Right forelimb (tissue), 1 donor: ENCODE results near the gene PRSS8.
A peak's percentile ranks its signal among the peaks of the same experiment; 100 is the strongest.

Experiments
- DNase-seq: peaks from one replicate; pipeline ENCODE4 v3.0.0-alpha.2; 2018

PRSS8 gene

DNA sequence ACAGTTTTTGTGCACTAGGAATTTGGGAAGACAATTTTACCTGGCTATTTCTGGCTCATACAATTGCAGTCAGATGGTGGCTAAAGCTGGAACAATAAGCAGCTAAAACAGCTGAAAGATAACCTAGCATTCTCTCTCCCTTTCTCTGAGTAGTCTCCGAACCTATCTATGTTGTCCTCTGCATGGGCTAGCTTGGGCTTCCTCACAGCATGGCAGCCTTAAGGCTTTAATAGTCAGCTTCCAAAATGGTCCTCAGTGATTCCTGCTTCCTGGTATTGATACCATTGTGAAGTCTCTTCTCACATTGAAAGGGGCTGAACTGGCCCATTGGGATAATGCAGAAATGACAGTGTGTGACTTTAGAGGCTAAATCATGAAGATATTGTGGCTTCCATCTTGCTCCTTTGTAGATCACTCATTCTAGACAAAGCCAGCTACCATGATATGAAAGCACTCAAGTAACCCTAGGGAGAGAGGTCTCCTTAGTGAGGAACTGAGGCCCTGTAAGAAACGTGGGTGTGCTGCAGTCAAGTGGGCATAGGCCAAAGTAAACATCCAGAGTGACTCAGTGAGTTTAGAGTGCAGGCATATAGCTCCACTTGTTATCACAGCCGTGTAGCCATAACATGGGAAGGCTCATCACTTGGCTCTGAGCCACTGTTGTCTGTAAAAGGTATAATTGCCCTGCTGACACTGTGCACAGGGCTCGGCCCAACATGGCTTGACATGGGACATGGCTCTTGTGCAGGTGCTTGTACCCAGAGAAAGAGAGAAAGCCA lies 35.5 kb downstream of the PRSS8 start:
- no peak for DNase-seq

DNA sequence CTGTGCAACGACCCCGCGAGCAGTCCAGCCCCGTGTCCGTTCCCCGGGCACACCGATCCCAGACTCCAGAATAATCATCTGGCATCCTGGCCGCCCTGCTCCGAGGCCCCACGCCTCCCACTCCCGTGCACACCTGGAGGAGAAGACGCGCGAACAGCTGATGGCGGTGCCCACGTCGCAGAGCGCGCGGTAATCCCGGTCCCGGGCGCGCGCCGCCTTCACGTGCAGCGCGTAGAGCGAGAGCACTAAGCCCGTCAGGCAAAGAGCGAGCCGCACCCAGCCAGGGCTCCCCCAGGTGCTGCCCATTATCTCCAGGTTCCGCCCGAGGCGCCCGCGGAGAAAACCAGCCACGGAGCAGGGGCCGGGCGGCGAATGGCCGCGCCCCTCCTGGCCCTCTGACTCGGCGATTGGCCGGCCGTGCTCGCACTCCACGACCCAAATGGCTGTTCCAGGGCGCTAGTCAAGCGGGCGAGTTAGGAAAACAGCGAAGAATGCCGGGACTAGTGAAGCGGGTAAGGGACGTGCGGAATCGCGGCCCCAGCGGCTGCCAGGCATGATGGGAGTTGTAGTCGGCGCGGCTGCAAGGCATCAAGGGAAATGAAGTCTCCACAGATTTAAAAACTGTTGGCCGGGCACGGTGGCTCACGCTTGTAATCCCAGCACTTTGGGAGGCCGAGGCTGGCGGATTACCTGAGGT lies 41.0 kb downstream of the PRSS8 start, which contains the start of gene VKORC1:
Gene VKORC1 (minus strand): TSS at position 374 of the 697 bp plus-strand sequence. CDS start 68 bp downstream, at position 306.
- DNase-seq: peak; percentile 93

DNA sequence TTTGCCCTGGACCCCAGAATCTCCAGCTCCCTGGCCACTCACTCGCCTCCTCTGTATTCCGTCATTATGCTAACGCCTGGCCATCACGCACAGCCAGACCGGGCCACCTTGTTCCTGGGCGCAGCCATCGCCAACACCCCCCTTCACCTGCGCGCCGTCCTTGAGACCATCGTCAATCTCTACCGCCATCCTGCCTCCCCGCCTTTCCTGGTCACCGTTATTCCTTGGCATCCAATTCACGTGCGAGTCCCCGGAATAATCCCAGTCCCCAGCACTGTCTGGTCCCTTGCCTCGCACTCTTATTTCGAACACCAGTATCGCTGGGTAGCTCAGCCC lies 41.5 kb downstream of the PRSS8 start:
- peak; percentile 50 for DNase-seq

DNA sequence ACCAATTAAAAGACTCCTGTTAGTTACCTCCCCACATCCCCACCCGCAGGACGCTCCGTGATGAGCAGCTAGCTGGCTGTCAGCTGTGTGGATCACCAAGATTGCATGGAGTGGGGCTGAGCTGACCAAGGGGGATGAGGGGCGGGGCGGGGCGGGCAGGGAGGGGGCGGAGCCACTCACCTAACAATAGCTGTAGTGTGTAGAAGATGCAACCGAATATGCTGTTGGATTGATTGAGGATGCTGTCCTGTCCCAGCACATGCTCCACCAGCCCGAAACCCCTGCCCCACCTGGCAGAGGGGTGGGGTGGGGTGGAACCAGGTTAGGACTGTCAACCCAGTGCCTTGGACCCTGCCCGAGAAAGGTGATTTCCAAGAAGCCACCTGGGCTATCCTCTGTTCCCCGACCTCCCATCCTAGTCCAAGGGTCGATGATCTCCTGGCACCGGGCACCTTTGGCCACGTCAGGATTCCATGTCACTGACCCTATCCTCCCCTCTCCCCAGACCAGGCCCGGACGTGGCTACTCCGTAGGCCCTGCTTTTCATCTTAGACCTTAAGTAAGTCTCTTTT lies 42.3 kb downstream of the PRSS8 start:
- peak; percentile 49 for DNase-seq

DNA sequence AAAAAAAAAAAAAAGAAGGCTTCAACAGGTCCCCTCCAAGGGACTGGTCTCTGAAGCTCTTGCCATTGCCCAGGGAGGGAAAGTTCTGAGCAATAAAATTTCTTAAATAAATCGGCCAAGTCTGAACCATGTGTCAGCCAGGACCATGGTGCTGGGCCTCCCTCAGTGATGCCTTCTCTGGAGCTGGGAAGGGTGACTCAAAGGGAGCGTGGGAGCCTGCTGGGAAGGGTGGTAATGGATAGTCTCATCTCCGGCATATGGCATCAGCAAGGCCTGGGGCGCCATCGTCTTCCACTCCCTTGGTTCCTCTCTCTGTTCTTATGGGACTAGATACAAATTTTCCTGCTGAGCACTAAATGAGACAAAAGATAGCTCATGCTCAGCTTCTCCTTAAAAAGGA lies 43.2 kb downstream of the PRSS8 start:
- DNase-seq: no peak

DNA sequence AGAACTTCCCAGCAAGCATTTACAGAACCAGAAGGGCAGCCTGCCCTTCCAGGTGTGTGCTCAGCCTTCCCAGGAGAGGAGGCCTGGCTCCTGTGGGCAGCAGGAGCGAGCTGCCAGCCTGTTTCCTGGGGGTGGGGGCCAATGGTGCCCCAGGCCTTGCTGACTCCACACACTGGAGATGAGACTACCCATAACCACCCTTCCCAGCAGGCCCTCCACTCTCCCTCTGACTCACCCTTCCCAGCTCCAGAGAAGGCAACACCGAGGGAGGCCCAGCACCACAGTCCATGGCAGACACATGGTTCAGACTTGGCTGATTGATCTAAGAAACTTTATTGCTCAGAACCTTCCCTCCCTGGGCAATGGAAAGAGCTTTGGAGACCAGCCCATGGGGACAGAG lies 45.0 kb downstream of the PRSS8 start:
- DNase-seq: no peak

DNA sequence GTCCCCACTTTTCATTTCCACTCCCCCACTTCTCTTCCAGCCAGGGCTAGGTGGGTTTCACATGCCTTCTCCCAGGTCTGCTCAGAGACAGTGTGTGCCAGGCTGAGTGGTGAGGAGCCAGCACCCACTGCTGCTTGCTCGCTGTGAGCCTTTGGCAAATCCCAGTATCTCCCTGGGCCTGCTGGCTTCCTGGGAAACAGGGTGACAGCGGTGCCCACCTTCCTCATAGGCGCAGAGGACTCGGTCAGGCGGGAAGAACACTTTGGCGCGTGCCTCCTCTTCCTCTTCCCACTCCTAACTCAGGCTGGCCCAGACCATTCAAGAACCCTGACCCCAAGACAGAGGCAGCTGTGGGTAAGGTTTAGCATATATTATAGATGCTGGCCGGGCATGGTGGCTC lies 46.3 kb downstream of the PRSS8 start:
- no peak for DNase-seq

DNA sequence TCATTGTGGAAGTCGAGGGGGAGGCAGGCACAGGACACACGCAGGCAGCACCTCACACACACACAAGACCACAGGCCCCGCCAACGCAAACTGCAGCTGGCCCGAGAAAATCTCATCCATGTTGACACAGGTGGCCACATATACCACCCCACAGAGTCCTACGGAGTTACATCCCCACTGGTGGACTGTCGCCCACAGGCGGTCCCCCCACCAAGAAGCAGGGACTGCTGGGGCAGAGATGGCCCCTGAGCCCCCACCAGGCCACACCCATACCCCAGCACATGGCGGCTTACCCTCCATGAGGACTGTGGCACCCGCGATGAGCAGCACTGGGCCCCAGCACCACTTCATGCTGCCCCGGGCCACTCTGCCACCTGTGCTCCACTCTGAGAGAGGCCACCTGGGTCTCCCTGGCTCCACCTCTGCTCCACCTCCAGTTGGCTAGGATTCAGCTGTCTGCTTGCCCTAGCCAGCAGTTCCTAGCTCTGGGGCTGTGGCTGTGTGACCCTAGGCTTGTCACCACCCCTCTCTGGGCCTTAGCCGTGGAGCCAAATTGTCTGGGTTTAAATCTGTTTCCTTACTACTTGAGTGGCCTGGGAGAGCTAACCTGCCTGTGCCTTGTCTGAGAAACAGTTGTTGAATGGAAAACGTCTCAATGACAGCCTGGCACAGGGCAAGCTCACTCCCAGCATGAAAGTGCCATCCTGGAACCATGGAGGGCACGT lies 46.9 kb downstream of the PRSS8 start, which contains the start of gene PRSS53:
Gene PRSS53 (minus strand): TSS at position 485 of the 725 bp plus-strand sequence. CDS start 134 bp downstream, at position 351.
- no peak for DNase-seq

DNA sequence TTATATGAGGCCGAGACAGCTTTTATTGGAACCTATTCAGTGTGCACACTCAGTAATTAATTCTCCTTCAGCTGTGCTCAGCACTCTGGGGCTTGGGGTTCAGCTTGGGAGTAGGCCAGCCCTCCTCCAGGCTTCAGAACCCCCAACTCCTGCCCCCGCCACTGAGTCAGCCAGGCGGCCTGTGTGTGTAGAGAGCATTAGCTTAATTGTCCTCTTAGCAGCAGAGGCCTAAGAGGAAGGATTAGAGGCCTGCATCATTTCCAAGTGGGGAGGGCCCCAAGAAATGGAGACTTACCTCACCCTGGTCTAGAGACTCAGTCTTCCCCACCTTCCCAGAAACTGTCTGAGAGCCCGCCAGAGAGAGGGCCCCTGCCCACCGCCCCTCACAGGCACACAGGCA lies 47.6 kb downstream of the PRSS8 start:
- no peak for DNase-seq

DNA sequence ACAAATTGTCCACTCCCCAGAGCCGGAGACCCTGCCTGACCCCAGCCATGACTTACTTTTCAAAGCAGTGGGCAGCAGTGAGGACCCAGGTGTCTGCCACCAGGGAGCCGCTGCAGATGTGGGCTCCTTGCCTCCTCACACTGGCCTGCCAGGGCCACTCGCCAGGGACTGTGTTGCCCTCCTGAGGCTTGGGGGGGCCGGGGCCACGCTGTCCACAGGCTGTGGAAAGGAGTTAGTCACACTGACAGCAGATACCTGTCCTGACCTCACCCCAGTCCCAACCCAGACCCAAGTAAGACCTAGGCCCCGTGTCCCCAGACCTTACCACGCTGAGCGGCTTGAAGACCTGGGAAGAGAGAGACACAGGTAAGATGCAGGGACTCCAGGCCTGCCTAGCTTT lies 48.0 kb downstream of the PRSS8 start:
- no peak for DNase-seq

DNA sequence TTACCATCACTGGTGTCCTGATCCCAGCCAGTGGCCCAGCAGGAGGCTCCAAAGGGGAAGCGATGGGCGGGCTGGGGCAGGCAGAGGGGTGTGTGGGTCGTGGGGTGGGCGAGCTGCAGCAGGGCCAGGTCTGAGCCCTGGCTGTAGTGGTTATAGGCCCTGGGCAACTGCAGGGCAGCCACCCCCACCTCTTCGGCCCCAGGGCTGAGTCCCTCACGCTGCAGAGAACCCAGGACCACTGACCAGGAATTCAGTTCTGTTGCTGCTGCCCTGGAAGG lies 49.0 kb downstream of the PRSS8 start:
- DNase-seq: no peak

DNA sequence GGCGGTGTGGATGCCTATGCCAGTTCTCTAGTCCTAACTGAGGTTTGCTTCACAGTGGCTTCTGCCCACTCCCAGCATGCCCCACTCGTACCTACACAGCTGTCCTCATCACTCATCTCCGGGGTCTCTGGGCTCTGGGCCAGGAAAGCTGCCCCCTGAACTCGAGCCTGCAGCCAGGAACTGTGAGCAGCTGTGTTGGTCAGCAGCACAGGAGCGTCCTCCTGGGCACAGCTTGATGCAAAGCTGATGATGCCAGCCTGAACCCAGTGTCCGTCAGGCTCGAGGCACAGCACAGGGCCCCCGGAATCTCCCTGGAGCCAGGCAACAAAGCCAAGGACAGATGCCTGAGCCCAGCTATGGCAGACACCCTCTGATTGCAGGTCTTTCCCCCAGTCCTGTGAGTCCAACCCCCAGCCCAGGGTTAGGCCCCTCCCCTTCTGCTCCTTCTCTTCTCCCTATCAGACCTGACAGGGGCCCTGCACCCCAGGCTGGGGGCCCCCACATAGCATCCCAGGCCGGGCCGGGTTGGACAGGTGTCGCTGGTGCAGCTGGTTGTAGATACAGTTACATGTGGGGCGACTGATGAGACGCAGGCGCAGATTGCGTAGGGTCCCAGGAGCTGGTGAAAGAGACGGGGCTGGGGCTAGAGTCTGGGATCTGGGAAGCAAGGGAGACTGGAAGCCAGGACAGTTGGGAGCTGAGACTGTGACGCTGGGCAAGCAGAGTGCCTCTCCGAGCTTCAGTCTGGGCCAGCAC lies 49.5 kb downstream of the PRSS8 start:
- DNase-seq: peak; percentile 81

DNA sequence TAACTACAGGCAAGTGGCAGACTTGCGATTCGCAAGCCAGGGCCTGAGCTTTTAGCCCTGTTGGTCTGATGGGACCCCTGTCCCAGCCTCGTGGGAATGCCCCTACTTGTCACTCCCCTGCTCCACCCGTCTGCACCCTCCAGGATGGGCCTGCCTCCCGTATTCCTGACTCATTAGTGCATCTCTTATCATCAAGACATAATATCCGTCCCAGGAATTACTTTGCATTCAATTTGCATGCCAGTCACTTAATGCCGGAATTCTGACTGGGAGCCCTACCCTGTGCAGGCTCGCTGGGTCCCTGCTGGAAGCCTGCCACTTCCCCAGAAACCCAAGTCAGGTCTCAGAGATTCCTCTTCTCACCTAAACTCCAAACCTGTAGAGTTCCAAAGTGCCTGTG lies 50.1 kb downstream of the PRSS8 start:
- DNase-seq: no peak

DNA sequence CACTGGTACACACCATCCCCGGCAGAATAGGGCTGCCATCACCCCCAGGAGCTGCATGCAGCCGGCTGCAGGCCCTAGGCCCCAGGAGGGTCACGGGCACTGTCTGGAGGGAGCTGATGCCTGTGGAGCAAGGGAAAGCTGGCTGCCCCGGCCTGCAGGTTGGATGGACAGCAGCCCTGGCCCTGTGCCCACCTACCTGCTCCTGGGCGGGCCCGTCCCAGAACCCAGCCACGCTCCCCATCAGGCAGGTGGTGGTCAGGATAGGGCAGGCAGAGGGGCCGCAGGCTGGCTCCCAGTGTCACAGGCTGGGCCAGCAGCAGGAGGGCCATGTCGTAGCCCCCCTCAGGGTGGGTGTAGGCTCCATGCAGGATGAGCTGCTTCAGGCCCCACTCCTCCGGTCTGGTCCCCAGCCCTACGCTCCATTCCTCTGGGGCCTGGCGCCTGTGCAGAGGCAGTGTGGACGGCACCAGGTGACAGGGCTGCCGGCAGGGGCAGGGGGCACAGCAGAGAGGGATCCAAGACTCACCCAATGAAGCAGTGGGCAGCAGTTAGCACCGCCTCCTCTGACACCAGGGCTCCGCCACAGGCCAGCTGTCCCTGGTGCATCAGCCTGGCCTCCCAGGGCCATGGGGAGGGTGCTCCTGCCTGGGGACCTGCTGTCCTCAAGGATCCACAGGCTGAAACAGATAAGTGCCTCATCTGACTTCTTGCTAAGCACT lies 50.8 kb downstream of the PRSS8 start:
- DNase-seq: no peak

DNA sequence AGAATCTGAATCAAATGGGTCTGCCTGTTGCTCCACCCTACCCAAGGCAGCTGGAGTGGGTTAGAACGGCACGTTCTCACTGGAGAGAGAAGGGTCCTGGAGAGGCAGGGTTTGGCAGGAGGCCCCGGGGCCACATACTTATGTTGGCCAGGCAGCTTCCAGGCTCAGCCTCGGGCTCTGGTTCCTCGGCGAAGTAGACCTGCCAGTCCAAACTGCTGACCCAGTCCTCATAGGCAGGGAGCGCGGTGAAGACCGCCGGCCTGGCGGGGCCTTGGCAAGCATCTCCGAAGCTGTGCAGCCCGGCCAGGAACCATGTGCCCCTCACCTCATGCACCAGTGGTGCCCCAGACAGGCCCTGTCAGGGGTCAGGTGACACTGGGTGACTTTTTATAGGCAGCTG lies 51.5 kb downstream of the PRSS8 start:
- DNase-seq: no peak

DNA sequence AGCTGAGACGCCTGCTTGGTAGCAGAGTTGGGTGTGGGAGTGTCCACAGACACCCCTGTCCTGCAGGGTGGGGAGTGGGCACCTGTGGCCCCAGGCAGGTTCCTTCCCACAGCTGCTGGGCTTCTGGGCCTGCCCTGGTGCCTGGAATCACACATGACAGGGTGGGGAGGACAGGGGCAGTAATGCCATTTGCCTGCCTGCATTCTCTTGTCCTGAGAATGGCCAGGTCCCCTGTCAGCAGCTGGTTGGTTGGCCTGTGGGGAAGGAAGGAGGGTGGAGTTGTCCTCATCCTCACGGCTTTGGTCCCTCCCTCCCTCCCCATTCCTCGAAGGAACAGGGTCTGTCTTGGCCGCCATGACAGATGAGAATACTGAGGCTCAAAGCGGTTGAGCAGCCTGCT lies 52.0 kb downstream of the PRSS8 start:
- no peak for DNase-seq

DNA sequence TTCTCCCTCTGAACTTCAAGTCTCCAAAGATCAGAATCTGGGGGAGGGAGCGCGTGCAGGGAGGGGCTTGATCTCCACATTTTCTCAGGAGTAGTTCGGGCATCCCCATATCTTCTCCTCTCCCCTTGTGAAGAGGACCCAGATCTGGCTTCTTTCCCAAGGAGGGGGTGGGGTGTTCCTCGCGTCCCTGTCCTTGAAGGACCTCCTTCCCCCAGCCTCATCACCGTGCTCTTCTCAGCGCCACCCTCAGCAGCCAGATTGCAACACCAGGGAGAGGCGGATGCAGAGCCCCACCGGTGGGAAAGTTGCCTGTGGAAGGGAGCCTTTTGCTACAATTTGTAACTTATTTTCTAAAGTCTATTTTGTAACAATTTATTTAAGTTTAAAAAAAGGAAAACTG lies 52.4 kb downstream of the PRSS8 start:
- no peak for DNase-seq

DNA sequence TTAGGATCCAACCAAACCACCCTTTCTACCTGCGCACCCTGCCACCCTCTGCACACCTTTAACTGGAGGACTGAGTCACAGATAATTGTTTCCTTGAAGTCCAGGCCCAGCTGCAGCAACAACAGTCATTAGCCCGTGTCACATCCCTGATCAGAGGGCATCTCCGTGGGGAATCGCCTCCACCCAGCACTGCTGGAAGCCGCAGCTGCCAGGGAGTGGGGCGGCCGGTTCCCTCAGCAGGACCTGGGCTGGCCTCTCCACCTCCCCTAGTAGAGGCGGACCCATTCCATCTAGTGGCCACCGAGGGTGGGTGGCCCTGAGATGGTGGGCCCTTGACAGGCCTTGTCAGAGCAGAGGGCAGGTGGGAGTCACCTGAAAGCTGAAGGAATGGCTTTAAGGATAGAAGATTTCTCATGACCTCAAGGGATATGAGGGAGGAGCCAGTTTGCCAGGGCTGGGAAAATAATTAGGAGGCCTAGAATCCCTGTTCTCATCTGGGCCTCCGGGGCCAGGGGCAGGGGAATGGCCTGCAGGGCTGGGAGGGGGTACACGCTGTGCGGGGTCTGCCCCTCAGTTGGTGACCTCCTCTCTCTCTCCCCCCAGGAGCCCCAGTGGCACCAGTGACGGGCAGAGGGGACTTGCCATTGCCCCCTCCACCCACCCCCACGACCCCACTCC lies 53.0 kb downstream of the PRSS8 start:
- no peak for DNase-seq
